ENCODE measurements around the gene EIF4G3.
"Not testable (repeated sequence)": the region's sequence is repeated elsewhere in the genome, so short reads cannot be mapped to it uniquely, and the experiment has no call there.

Gene EIF4G3

DNA sequence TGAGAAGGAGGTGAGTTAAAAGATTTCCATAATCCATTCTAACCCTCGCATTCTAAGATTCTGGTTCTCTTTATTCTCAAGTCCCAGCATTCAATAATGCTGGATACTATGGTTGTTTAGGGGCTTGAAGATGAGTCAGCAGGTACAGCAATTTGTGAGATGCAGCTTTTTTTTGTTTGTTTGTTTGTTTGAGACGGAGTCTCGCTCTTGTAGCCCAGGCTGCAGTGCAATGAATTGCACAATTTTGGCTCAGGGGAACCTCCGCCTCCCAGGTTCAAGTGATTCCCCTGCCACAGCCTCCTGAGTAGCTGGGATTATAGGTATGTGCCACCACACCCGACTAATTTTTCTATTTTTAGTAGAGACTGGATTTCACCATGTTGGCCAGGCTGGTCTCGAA lies 23.3 kb downstream of the EIF4G3 start:
- DNase-seq (ENCODE audit: low read depth): no peak

DNA sequence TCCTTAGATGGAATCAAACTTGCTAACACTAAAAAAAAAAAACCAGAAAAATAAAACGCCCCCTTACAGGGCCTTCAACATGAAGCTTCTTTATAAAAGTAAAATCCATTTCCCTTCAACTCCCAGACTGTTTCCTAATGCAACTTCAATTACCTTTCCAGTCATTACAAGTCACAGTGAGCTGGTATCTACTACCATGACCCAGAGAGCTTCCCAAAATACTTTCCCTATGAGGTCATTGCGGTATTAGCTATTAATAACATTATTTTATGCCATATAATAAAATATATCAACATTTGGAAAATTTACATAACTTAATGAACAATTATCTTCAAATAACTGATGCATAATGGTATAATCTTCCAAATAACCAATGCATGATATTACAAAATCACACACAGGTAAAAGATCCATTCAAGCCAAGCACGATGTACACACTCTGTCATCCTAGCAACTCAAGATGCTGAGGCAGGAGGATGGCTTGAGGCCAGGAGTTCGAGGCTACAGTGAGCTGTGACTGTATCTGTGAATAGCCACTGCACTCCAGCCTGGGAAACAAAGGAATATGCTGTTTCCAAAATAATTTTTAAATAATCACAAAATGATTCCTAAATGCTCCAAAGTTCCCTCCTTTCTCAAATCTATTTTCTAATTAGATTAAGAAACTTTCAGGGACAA lies 24.1 kb downstream of the EIF4G3 start:
- DNase-seq (ENCODE audit: low read depth): no peak

DNA sequence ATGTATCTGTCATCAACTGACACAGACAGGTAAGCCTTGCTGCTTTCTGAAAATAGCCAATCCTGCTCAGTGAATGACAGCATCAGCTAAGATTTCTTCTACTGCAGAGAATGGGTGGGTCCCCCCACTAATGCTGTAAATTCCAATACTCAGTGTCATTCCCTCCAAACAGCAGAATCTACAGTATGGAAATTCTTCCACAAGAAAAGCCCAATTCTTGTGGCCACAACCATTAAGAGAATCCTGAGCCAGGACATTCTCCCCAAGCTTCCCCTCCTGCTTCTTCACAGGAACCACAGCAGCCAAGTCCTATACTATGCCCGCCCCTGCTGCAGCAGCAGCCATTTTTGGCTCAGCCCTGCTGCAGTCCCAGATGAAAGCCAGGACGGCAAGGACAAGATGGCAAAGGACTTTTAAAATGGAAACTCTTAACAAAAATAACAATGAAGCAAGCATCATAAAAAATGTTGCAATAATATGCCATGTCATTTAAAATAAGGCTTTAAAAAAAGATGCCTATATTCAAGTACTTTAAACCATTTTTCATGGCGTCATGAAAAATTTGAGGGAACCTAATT lies 26.8 kb downstream of the EIF4G3 start:
- no peak for DNase-seq (ENCODE audit: low read depth)

DNA sequence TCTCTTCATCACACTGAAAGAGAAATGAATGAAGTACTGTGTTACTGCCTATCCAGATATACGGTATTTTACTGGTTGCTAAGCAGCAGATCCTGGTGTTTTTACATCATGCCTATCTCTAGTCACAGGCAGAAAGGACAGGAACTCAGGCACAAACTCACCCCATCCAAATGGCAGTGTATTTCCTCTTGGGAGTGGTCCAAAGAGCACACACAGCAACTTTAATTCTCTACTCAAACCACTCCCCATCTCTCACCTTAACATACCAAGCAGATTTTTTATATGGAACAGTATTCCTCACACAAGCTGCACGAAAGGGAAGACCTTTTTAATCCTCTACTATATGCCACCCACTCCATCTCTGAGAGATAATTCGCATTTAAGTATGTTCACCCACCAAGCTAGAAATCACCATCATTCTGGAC lies 27.3 kb downstream of the EIF4G3 start:
- DNase-seq (ENCODE audit: low read depth): no peak

DNA sequence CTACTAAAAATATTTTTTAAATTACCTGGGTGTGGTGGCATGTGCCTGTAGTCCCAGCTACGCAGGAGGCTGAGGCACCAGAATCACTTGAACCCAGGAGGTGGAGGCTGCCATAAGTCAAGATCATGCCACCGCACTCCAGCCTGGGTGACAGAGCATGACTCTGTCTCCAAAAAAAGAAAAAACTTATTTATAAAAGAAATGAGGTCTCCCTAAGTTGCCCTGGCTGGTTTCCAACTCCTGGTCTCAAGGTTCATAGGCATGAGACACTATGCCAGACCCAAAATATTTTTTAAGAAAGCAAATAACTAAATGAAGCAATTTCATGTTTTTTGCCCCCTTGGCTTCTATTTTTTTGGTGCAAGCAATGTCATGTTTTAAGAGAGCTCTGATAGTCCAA lies 32.9 kb downstream of the EIF4G3 start:
- no peak for DNase-seq (ENCODE audit: low read depth)

DNA sequence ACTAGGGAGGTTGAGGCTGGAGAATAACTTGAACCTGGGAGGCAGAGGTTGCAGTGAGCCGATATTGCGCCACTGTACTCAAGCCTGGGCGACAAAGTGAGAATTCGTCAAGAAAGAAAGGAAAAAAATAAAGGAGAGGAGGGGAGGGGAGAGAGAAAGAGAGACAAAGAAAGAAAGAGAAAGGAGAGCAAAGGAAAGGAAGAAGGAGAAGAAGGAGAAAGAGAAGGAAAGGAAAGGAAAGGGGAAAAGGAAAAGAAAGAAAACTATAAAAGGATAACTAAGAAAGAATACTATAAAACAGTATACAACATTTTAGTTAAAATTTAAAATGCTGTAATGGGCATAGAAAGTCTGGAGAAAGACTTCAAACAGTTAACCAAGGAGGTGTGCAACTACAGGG lies 33.6 kb downstream of the EIF4G3 start:
- DNase-seq (ENCODE audit: low read depth): no peak

DNA sequence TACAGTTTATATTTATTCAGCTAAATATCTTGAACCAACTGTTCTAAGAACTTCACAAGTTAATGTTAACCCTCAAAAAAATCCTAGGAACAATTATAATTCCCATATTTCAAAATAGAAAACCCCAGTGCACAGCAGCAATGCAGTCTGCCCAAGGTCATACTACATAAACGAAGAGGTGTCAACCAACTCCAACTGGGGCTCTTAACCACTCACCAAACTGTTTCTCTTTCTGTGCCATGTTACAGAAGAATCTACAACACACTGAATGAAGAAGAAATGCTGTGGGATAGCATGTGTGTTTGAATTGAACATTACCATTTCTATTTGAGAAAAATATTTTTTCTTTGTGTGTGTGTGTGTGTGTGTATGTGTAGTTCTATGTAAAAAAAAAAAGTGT lies 35.7 kb downstream of the EIF4G3 start:
- DNase-seq (ENCODE audit: low read depth): no peak

DNA sequence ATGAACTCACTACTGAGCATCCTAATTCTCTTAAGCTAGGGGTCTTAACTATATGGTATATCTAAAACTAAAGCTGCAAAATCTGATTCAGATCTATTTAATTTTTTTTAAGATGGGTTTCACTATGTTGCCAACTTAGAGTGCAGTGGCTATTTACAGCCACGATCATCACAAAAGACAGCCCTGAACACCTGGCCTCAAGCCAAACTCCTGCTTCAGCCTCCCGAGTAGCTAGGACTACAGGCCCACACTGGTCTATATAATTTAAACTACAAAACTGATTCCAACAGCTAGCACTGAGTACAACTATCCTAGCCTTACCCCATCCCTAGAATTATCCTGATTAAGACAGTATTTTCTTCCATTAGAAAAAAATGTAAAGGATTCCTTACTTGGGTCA lies 37.1 kb downstream of the EIF4G3 start:
- no peak for DNase-seq (ENCODE audit: low read depth)

DNA sequence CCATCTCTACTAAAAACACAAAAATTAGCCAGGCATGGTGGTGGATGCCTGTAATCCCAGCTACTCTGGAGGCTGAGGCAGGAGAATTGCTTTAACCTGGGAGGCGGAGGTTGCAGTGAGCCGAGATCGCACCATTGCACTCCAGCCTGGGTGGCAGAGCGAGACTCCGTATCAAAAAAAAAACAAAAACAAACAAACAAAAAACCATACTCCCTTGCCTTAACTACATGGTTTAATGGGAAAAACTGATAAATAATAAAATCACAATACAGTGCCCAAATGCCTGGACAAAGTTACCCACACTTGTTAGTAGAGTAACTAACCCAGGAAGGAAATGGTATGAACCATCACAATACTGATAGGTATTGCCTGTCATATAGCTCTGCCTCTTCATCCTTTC lies 40.4 kb downstream of the EIF4G3 start:
- DNase-seq (ENCODE audit: low read depth): not testable (repeated sequence)

DNA sequence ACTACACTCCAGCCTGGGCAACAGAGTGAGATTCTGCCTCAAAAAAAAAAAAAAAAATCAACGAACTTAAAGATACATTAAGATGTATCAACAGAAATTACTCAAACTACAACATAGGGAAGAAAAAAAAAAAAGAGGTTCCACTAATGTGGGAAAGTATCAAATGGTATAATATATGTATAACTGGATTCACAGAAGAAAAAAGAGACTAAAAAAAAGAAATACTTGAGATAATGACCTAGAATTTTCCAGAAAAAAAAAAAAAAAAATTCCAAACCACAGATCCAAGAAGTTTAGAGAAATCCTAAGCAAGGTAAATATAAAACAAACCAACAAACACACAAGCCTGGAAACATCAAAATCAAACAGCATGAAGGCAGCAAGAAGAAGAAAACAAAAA lies 45.5 kb downstream of the EIF4G3 start:
- DNase-seq (ENCODE audit: low read depth): no peak

DNA sequence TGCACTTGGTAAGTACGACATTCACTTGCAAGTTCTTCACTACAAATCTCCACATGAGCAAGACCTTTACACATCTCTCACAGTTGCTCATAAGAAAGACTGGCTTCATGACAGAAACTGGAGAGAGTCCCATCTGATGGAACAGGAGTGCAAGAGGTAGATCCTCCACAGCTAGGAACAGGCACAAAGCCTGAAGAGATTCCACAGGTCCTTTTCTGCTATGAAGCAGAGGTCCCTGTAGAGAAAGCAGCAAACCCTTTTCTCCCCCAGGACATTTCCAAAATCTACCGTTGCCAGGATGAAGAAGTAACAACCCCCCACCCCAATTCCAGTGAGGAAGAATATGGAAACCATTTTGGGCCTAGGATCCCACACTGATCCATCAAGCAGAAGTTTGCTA lies 47.3 kb downstream of the EIF4G3 start:
- DNase-seq (ENCODE audit: low read depth): no peak

DNA sequence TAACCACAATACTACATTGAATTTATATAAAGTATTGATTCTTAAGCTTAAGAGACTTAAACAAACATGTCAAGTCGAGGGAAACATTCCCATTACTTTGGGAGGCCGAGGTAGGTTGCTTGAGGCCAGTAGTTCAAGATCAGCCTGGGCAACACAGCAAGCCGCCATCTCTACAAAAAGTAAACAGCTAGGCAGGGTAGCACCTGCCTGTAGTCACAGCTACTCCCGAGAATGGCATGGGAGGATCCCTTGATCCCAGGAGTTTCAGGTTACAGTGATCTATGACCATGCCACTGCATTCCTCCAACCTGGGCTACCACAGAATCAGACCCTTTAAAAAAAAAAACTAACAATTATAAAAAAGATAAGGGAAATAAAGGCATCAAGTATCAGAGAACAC lies 50.4 kb downstream of the EIF4G3 start:
- DNase-seq (ENCODE audit: low read depth): no peak

DNA sequence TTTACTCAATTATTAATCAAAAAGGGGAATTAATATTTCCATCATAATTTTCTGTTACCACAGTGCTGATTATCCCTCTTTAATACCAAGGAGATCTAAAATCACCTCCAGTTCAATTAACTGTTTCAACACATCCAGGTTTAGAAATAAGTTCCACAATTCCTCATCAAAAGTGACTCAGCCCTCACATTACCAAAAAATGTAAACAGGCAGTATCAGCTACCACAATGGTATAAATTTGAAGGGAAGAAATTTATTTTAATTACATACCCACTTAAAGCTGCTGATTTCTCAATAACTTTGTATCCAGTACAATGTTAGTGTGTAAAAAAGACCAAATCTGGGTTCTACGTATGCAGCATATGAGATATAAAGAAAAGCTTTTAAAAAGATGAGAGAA lies 51.9 kb downstream of the EIF4G3 start:
- no peak for DNase-seq (ENCODE audit: low read depth)

DNA sequence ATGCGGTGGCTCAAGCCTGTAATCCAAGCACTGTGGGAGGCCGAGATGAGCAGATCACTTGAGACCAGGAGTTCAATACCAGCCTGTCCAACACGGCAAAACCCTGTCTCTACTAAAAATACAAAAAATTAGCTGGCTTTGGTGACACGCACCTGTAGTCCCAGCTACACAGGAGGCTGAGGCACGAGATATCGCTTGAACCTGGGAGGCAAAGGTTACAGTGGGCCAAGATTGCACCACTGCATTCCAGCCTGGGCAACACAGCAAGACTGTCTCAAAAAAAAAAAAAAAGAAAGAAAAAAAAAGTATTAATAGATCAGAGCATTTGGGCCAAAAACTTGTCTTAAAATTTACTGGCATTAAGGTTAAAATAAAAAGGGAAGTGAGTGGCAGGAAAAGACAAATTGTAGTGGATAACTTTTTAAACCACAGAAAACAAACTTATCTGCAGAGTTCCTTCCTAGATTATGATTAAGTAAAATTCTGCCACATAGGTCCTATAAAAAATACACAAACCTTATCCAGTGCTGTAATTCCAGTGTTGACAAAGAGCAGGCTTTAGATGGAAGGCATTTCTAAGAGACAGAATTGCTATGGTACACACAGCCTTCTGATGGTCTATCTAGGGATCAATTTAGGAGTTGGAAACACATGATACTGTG lies 53.3 kb downstream of the EIF4G3 start:
- no peak for DNase-seq (ENCODE audit: low read depth)

DNA sequence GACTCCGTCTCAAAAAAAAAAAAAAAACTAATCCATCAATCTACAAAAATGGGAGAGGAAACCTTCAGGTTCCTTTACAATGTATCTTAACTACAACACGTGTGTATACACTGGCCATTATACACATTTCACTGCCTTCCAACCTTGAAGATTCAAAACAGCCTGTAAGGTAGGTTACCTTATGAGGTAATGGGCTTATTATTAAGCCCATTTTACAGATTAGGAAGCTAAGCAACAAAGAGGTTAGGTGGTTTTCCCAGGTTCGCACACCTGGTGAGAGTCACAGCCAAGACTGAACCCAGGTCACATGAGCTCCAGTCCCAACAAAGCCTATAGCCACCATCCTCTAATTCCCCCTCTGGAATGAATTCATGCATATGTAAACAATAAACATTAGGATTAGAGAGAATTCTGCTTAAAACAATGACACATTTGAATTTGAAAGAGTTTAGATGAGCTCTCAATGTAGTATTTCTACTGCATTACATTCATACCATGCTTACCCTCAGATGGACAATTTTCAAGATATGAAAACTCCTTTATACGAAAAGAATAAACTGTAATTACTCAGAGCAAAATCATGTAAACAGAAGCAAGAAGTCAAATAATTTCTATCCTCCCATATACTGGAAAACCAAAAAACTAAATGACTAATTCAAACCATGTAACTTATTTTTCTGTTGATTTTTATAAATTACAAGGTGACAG lies 54.8 kb downstream of the EIF4G3 start:
- no peak for DNase-seq (ENCODE audit: low read depth)

DNA sequence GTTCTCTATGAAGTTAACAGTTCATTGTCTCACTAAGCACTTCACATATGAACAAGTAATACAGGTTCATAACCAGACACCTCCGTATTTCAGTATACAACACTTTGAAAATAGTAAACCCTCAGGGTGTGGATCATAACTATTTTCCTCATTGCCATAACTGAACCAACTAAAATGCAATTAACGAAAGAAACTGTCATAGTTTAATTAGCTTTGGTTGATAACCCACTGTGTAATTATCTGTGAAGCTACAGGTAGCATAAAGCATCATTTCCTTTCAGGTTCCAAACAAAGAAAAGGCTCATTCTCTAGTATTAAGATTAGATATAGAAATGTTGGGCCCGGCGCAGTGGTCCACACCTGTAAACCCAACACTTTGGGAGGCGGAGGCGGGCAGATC lies 58.5 kb downstream of the EIF4G3 start:
- DNase-seq (ENCODE audit: low read depth): no peak

DNA sequence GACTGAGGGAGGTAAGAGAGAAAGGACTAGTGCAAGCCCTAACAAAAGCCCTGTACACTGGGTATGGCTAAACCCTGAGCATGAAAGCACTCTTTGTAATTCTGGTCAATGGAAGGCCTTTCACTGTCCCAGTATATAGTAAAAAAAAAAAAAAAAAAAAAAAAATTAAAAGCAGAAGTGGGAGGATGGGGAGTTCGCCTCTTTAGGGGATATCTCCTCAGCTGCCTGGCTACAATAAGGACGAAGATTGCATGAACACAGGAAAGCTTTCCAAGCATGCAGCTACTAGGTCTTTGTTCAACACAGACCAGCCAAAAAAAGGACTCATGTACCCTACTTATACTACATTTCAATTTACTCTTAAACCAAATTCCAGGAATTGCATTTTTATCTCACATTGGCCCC lies 59.1 kb downstream of the EIF4G3 start:
- no peak for DNase-seq (ENCODE audit: low read depth)

DNA sequence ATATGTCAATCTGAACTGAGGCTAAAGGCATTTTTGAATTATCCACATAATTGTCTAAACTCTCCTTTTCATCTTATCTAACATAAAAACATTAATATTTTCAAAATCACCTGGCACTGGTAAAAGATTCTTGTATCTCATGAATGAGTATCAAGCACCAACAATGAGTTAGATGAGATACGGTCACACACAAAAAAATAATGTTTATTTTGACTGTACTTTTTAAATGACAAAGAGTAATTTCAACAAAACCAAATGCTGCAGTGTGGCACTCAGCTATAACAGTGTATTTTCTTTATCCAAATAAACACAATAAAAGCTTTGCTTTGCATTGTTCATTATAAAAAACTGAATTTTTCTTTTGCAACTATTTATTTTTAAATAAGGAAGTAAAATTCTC lies 59.5 kb downstream of the EIF4G3 start:
- no peak for DNase-seq (ENCODE audit: low read depth)

DNA sequence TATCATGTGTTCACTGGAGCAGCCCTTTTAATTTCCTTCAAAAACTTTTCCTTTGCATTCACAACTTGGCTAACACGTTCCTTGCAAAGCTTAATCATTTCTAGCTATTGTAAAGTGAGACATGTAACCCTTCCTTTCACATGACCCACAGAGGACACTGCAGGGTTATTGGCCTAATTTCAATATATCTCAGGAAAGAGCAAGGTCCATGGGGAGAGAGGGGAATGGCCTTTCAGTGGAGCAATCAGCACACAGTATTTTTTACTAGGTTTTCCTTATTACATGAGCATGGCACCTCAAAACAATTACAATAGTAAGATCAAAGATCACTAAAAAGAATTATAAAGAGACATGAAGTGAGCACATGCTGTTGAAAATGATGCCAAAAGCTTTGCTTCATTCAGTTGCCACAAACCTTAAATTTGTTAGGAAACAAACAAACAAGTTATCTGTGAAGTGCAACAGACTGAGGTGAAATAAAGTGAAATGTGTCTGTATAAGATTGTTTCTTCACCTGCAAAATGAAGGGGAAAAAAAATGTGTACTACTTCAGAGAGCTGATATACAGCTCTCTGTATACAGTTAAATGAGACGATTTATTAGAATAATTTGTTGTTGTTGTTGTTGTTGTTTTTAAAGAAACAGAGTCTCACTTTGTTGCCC lies 61.5 kb downstream of the EIF4G3 start:
- no peak for DNase-seq (ENCODE audit: low read depth)

DNA sequence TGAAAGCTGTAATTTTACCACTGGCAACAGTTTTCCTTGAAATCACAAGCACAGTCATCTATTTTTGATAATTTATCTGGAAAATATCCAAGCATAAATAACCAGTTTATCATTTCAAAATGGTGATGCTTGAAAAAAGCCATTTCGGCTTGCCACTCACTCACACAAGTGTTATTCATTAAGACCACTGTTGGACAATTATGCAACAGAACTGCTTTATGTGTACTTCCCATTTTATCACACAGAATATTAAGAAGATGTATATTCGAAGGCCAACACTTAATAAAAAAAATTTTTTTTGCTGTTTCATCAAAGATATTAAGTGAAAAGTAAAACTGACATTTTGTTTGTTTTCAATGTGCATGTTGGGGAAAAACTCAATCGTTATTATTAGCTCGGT lies 62.3 kb downstream of the EIF4G3 start:
- no peak for DNase-seq (ENCODE audit: low read depth)

DNA sequence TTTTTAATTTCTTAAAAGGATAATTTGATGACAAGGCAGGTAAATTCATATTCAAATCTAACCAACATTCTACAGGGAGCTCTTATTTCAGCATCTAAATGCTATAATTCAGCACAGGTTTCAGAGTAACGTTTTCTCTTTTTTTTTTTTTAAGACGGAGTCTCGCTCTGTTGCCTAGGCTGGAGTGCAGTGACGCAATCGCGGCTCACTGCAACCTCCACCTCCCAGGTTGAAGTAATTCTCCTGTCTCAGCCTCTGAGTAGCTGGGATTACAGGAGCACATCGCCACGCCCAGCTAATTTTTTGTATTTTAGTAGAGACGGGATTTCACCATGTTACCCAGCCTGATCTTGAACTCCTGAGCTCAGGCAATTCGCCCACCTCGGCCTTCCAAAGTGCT lies 66.5 kb downstream of the EIF4G3 start:
- DNase-seq (ENCODE audit: low read depth): no peak

DNA sequence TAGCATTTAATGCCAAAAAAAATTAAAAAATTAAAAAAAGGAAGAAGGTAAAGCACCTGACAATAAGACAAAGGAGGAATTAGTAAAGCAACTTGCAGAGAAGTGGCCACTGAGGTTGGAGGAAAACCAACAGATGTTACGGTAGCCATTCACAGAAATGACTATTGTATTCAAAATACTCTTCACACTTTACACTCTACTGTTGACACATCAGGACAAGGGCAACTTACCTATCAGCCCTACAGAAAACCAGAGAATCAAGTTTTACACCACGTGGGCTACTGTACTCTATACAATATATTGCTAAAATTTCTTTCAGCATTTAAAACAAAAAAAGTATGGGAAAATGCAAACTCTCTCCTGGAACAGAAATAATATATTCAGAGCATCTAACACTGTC lies 70.0 kb downstream of the EIF4G3 start:
- no peak for DNase-seq (ENCODE audit: low read depth)

DNA sequence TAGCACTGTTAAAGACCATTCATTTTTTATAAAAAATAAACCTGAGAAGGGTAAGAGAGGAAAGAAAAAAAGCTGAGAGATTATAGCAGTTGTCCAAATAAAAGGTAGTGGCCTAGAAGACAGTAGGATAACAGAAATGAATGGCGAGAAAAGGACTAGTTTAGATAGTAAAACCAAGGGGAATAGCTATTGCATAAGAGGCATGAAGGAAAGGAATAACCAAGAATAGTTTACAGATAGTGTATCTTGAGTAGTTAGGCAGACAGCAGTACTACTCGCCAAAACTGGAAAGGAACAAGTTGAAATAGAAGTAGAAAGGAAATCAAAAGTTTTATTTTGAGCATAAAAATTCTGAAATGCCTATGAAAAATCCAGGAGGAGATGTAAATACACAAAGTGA lies 70.5 kb downstream of the EIF4G3 start:
- DNase-seq (ENCODE audit: low read depth): no peak
